MM.1S (cell line): ENCODE results near the gene ENPP1.

Experiments
- DNase-seq: peaks from one replicate; pipeline ENCODE4 v3.0.0-alpha.2; 2015
- H2AFZ ChIP-seq: fragments of 300-600 bp; sonication (generic); 2 replicates; pipeline ENCODE4 v1.6.0; 2016; ENCODE audit warnings: antibody characterized with exemption, low read length
- H3F3A ChIP-seq: fragments of 300-600 bp; sonication (generic); 2 replicates; pipeline ENCODE4 v1.6.1; 2016; ENCODE audit warnings: mild to moderate bottlenecking, antibody characterized with exemption, low read length, moderate library complexity, mixed read lengths; ENCODE audit not compliant: insufficient read depth
- H3K27ac ChIP-seq: fragments of 300-600 bp; sonication (generic); 2 replicates; pipeline ENCODE4 v1.5.1; 2016; ENCODE audit warnings: mild to moderate bottlenecking, low read length
- H3K27me3 ChIP-seq: fragments of 300-600 bp; sonication (generic); replicated peaks from 2 replicates; pipeline ENCODE4 v1.6.0; 2016; ENCODE audit warnings: low read length; ENCODE audit not compliant: insufficient read depth
- H3K36me3 ChIP-seq: fragments of 300-600 bp; sonication (generic); replicated peaks from 2 replicates; pipeline ENCODE4 v1.6.1; 2016; ENCODE audit warnings: mild to moderate bottlenecking, low read length, mixed read lengths; ENCODE audit not compliant: insufficient read depth
- H3K4me1 ChIP-seq: fragments of 300-600 bp; sonication (generic); 2 replicates; pipeline ENCODE4 v1.6.1; 2016; ENCODE audit warnings: low read length, mixed read lengths
- H3K4me2 ChIP-seq: fragments of 300-600 bp; sonication (generic); 2 replicates; pipeline ENCODE4 v1.6.0; 2016; ENCODE audit warnings: low read depth, low read length
- H3K4me3 ChIP-seq: fragments of 300-600 bp; sonication (generic); 2 replicates; pipeline ENCODE4 v1.5.1; 2016; ENCODE audit warnings: low read length, mixed read lengths
- H3K79me2 ChIP-seq: fragments of 300-600 bp; sonication (generic); 2 replicates; pipeline ENCODE4 v1.6.1; 2016; ENCODE audit warnings: mixed run types, low read length, mixed read lengths
- H3K9ac ChIP-seq: fragments of 300-600 bp; sonication (generic); 2 replicates; pipeline ENCODE4 v1.6.1; 2016; ENCODE audit warnings: low read length, mixed read lengths
- H3K9me2 ChIP-seq: fragments of 300-600 bp; sonication (generic); replicated peaks from 2 replicates; pipeline ENCODE4 v1.6.1; 2016; ENCODE audit warnings: mild to moderate bottlenecking, low read length, mixed read lengths; ENCODE audit not compliant: insufficient read depth
- H3K9me3 ChIP-seq: fragments of 300-600 bp; sonication (generic); replicated peaks from 2 replicates; pipeline ENCODE4 v1.6.1; 2016; ENCODE audit warnings: mild to moderate bottlenecking, low read length, mixed read lengths; ENCODE audit not compliant: insufficient read depth
- H4K20me1 ChIP-seq: fragments of 300-600 bp; sonication (generic); 2 replicates; pipeline ENCODE4 v1.6.1; 2016; ENCODE audit warnings: mild to moderate bottlenecking, low read length, moderate library complexity, mixed read lengths; ENCODE audit not compliant: insufficient read depth
- EZH2 ChIP-seq: fragments of 300-600 bp; sonication (generic); optimal IDR thresholded peaks from 2 replicates; pipeline ENCODE3; 2017; ENCODE audit warnings: low read depth, mild to moderate bottlenecking, antibody characterized with exemption, low read length, mixed read lengths
- EZH2phosphoT487 ChIP-seq: fragments of 300-600 bp; sonication (generic); IDR thresholded peaks from 2 replicates; pipeline ENCODE4 v1.6.1; 2018; ENCODE audit warnings: antibody characterized with exemption, low read length
- TF ChIP-seq, protein P1 (sequence below): fragments of 300-600 bp; sonication (generic); IDR thresholded peaks from 2 replicates; pipeline ENCODE4 v1.5.1; 2016; ENCODE audit warnings: antibody characterized with exemption, low read length, mixed read lengths

The ENPP1 gene

DNA sequence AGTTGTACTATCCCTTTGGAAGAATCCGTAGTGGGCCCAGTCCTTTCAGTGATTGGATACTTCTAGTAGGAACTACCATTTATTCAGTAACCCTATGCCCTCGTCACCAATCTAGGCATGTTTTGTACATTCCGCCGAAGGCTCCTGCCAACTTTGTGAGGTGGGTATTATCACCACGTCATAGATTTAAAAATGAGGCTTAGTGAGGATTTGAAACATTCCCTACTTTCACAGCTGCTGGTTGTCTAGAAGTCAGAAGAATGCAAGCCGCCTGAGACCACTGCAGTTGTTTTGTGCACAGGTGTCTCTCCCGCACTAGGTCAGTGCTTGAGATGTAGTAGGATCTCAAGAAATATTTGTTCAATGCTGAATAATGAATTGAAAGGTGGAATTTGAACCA lies 32.6 kb downstream of the ENPP1 start:
- no peak overlapping the region for H3K4me2 ChIP-seq
- H3K36me3 ChIP-seq = no peaks in the 10 kb centered on the region
- no peaks in the 10 kb centered on the region for H3K79me2 ChIP-seq
- H3K9me2 ChIP-seq = no peaks in the 10 kb centered on the region
- H4K20me1 ChIP-seq = no peaks in the 10 kb centered on the region
- no peaks in the 10 kb centered on the region for H3K27me3 ChIP-seq
- no peak overlapping the region for H2AFZ ChIP-seq
- no peaks in the 10 kb centered on the region for H3K4me1 ChIP-seq
- H3K4me3 ChIP-seq = no peak overlapping the region
- TF ChIP-seq EZH2phosphoT487 (no peak), EZH2 (no peak)
- no peaks in the 10 kb centered on the region for H3F3A ChIP-seq
- H3K9ac ChIP-seq = no peak overlapping the region
- H3K9me3 ChIP-seq = no peaks in the 10 kb centered on the region
- no peak for DNase-seq
- no peak overlapping the region for H3K27ac ChIP-seq

- no peak for DNase-seq
- Histone ChIP-seq H4K20me1 (no peaks in the 10 kb centered on the region), H3K27me3 (no peaks in the 10 kb centered on the region), H3K9me3 (no peaks in the 10 kb centered on the region), H2AFZ (no peak overlapping the region), H3K9ac (no peak overlapping the region), H3K4me3 (no peak overlapping the region), H3K36me3 (no peaks in the 10 kb centered on the region), H3F3A (no peaks in the 10 kb centered on the region), H3K4me1 (no peaks in the 10 kb centered on the region), H3K79me2 (no peaks in the 10 kb centered on the region), H3K9me2 (no peaks in the 10 kb centered on the region), H3K4me2 (no peak overlapping the region), H3K27ac (no peak overlapping the region)
- TF ChIP-seq, protein P1, sequence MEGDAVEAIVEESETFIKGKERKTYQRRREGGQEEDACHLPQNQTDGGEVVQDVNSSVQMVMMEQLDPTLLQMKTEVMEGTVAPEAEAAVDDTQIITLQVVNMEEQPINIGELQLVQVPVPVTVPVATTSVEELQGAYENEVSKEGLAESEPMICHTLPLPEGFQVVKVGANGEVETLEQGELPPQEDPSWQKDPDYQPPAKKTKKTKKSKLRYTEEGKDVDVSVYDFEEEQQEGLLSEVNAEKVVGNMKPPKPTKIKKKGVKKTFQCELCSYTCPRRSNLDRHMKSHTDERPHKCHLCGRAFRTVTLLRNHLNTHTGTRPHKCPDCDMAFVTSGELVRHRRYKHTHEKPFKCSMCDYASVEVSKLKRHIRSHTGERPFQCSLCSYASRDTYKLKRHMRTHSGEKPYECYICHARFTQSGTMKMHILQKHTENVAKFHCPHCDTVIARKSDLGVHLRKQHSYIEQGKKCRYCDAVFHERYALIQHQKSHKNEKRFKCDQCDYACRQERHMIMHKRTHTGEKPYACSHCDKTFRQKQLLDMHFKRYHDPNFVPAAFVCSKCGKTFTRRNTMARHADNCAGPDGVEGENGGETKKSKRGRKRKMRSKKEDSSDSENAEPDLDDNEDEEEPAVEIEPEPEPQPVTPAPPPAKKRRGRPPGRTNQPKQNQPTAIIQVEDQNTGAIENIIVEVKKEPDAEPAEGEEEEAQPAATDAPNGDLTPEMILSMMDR = no peak
- no peak for TF ChIP-seq EZH2
- no peak for TF ChIP-seq EZH2phosphoT487
These were observed 33.2 kb downstream of the ENPP1 start for GRCh38 chr6:131840936-131841583.

- H3K27me3 ChIP-seq = no peaks in the 10 kb centered on the region
- H3K4me3 ChIP-seq = no peak overlapping the region
- H3F3A ChIP-seq = no peaks in the 10 kb centered on the region
- no peak overlapping the region for H2AFZ ChIP-seq
- H3K4me2 ChIP-seq = no peak overlapping the region
- no peaks in the 10 kb centered on the region for H3K36me3 ChIP-seq
- H3K4me1 ChIP-seq = no peaks in the 10 kb centered on the region
- H3K79me2 ChIP-seq = no peaks in the 10 kb centered on the region
- DNase-seq = no peak
- TF ChIP-seq, protein P1 = no peak
- TF ChIP-seq EZH2phosphoT487 (no peak), EZH2 (no peak)
- no peaks in the 10 kb centered on the region for H4K20me1 ChIP-seq
- no peak overlapping the region for H3K9ac ChIP-seq
- no peak overlapping the region for H3K27ac ChIP-seq
- no peaks in the 10 kb centered on the region for H3K9me2 ChIP-seq
- no peaks in the 10 kb centered on the region for H3K9me3 ChIP-seq
These were observed 35.9 kb downstream of the ENPP1 start for GRCh38 chr6:131843768-131844167.

DNA sequence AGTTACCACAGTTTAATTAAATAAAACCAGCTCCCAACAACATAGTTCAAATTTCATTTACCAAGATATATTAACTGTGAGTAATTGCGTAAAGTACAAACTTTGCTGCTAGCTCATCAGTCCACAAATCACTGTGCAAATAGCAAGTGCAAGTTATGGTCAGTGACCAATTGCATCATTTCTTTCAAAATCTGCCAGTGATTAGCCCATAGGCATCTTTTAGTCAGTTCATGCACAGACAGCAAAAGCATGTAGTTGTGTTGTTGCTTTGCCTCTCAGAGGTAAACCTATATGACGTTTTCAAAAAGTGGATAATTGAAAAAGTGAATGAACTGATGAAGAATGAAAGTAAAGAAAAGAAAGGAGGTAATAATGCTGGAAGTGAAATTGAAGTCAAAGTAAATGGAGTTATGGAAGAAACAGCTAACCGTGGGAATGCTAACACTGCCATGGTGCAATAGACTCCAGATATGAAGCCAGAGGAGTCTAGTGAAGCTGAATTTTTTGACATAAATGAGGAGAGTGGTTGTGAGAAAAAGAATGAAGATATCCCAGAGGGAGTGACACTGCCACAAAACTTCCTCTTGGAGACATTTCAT lies 36.5 kb downstream of the ENPP1 start:
- Histone ChIP-seq H3K27ac (no peak overlapping the region), H3K79me2 (no peaks in the 10 kb centered on the region), H3K27me3 (no peaks in the 10 kb centered on the region), H3K9me2 (no peaks in the 10 kb centered on the region), H3K4me2 (no peak overlapping the region), H3F3A (no peaks in the 10 kb centered on the region), H3K4me3 (no peak overlapping the region), H3K9me3 (no peaks in the 10 kb centered on the region), H3K4me1 (no peaks in the 10 kb centered on the region), H2AFZ (no peak overlapping the region), H3K36me3 (no peaks in the 10 kb centered on the region), H4K20me1 (no peaks in the 10 kb centered on the region), H3K9ac (no peak overlapping the region)
- no peak for TF ChIP-seq EZH2
- TF ChIP-seq, protein P1 = no peak
- TF ChIP-seq EZH2phosphoT487 = no peak
- no peak for DNase-seq
